WTC11 (cell line): ENCODE measurements around the gene PDZD2.

ENCODE experiments used
- ATF1 ChIP-seq: sonication (generic); formaldehyde crosslinking; IDR thresholded peaks from 2 replicates; pipeline ENCODE4 v1.8.1; 2023; ENCODE audit warnings: mild to moderate bottlenecking, moderate library complexity, missing genetic modification reagents
- ELF4 ChIP-seq: sonication (generic); formaldehyde crosslinking; IDR thresholded peaks from 2 replicates; pipeline ENCODE4 v1.8.1; 2022; ENCODE audit warnings: low read depth, mild to moderate bottlenecking, moderate library complexity, missing genetic modification reagents
- FOXJ3 ChIP-seq: sonication (generic); formaldehyde crosslinking; IDR thresholded peaks from 2 replicates; pipeline ENCODE4 v1.9.0; 2021; ENCODE audit warnings: missing genetic modification reagents, mild to moderate bottlenecking, borderline replicate concordance
- FOXK1 ChIP-seq: sonication (generic); formaldehyde crosslinking; IDR thresholded peaks from 2 replicates; pipeline ENCODE4 v1.8.0; 2022; ENCODE audit warnings: mild to moderate bottlenecking, moderate library complexity, missing genetic modification reagents
- IRF2 ChIP-seq: sonication (generic); formaldehyde crosslinking; IDR thresholded peaks from 2 replicates; pipeline ENCODE4 v1.8.0; 2022; ENCODE audit warnings: low read depth, missing genetic modification reagents, borderline replicate concordance
- MYBL2 ChIP-seq: sonication (generic); formaldehyde crosslinking; IDR thresholded peaks from 2 replicates; pipeline ENCODE4 v1.8.1; 2023; ENCODE audit warnings: mild to moderate bottlenecking, moderate library complexity, missing genetic modification reagents
- NR2C2 ChIP-seq: sonication (generic); formaldehyde crosslinking; IDR thresholded peaks from 2 replicates; pipeline ENCODE4 v1.8.0; 2022; ENCODE audit warnings: mild to moderate bottlenecking, missing genetic modification reagents
- NR3C1 ChIP-seq: sonication (generic); formaldehyde crosslinking; conservative IDR thresholded peaks from 2 replicates; pipeline ENCODE4 v1.8.1; 2023; ENCODE audit warnings: low read depth, mild to moderate bottlenecking, missing genetic modification reagents
- ZNF138 ChIP-seq: sonication (generic); formaldehyde crosslinking; conservative IDR thresholded peaks from 2 replicates; pipeline ENCODE4 v1.8.1; 2022; ENCODE audit warnings: mild to moderate bottlenecking, moderate library complexity, missing genetic modification reagents
- ZNF317 ChIP-seq: sonication (generic); formaldehyde crosslinking; IDR thresholded peaks from 2 replicates; pipeline ENCODE4 v1.8.1; 2023; ENCODE audit warnings: low read depth, mild to moderate bottlenecking, moderate library complexity, missing genetic modification reagents, borderline replicate concordance
- TF ChIP-seq, protein P1 (sequence below): fragments of 200-600 bp; IDR thresholded peaks from 2 replicates; pipeline ENCODE4 v1.8.0; 2022; ENCODE audit warnings: antibody characterized with exemption
- TF ChIP-seq, protein P2 (sequence below): sonication (generic); formaldehyde crosslinking; IDR thresholded peaks from 2 replicates; pipeline ENCODE4 v1.8.0; 2022; ENCODE audit warnings: mild to moderate bottlenecking, missing genetic modification reagents
- TF ChIP-seq, protein P3 (sequence below): sonication (generic); formaldehyde crosslinking; IDR thresholded peaks from 2 replicates; pipeline ENCODE4 v1.8.1; 2022; ENCODE audit warnings: mild to moderate bottlenecking, missing genetic modification reagents, moderate library complexity, borderline replicate concordance

DNA sequence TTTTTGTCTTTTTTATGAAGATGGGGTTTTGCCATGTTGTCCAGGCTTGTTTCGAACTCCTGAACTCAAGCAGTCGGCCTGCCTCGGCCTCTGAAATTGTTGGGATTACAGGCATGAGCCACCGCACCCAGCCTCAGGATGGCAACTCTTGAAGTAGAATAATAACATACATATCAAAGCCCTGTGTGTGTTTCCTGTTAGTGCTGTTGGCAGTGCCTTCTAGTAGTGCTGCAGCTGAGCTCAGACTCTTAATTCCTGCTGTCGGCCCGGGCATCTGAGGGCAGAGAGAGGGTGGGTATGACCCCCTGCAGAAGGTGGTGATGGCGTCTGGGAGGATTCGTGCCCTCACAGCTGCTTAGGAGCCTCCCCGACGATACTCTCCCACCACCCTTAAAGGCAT, 227.2 kb downstream of the PDZD2 start:
- no peak for TF ChIP-seq FOXK1 (CRISPR knock-in tag)
- no peak for TF ChIP-seq ELF4 (CRISPR knock-in tag)
- TF ChIP-seq ZNF138 (CRISPR knock-in tag), result no peak
- no peak for TF ChIP-seq IRF2 (CRISPR knock-in tag)
- TF ChIP-seq, protein P1, sequence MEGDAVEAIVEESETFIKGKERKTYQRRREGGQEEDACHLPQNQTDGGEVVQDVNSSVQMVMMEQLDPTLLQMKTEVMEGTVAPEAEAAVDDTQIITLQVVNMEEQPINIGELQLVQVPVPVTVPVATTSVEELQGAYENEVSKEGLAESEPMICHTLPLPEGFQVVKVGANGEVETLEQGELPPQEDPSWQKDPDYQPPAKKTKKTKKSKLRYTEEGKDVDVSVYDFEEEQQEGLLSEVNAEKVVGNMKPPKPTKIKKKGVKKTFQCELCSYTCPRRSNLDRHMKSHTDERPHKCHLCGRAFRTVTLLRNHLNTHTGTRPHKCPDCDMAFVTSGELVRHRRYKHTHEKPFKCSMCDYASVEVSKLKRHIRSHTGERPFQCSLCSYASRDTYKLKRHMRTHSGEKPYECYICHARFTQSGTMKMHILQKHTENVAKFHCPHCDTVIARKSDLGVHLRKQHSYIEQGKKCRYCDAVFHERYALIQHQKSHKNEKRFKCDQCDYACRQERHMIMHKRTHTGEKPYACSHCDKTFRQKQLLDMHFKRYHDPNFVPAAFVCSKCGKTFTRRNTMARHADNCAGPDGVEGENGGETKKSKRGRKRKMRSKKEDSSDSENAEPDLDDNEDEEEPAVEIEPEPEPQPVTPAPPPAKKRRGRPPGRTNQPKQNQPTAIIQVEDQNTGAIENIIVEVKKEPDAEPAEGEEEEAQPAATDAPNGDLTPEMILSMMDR, result no peak
- no peak for TF ChIP-seq NR3C1 (CRISPR knock-in tag)
- no peak for TF ChIP-seq NR2C2 (CRISPR knock-in tag)
- TF ChIP-seq FOXJ3 (CRISPR knock-in tag), result no peak
- TF ChIP-seq, protein P2, sequence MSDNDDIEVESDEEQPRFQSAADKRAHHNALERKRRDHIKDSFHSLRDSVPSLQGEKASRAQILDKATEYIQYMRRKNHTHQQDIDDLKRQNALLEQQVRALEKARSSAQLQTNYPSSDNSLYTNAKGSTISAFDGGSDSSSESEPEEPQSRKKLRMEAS (CRISPR knock-in tag), result no peak
- no peak for TF ChIP-seq MYBL2 (CRISPR knock-in tag)
- no peak for TF ChIP-seq ATF1 (CRISPR knock-in tag)
- no peak for TF ChIP-seq ZNF317 (CRISPR knock-in tag)
- TF ChIP-seq, protein P3, sequence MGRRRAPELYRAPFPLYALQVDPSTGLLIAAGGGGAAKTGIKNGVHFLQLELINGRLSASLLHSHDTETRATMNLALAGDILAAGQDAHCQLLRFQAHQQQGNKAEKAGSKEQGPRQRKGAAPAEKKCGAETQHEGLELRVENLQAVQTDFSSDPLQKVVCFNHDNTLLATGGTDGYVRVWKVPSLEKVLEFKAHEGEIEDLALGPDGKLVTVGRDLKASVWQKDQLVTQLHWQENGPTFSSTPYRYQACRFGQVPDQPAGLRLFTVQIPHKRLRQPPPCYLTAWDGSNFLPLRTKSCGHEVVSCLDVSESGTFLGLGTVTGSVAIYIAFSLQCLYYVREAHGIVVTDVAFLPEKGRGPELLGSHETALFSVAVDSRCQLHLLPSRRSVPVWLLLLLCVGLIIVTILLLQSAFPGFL (CRISPR knock-in tag), result no peak
